Ishikawa (cell line): ENCODE results near the gene CNN2.
A peak's percentile ranks its signal among the peaks of the same experiment; 100 is the strongest.

Experiments
- CEBPB ChIP-seq: IDR thresholded peaks from 2 replicates; pipeline ENCODE4 v1.6.1; 2012
- CREB1 ChIP-seq: IDR thresholded peaks from 2 replicates; pipeline ENCODE4 v1.6.1; 2012; ENCODE audit warnings: low read depth
- EGR1 ChIP-seq: IDR thresholded peaks from 2 replicates; pipeline ENCODE4 v1.6.1; 2012
- EP300 ChIP-seq: IDR thresholded peaks from 2 replicates; pipeline ENCODE4 v1.6.1; 2012; ENCODE audit warnings: borderline replicate concordance
- FOXM1 ChIP-seq: IDR thresholded peaks from 2 replicates; pipeline ENCODE4 v1.6.1; 2012; ENCODE audit warnings: low read depth, borderline replicate concordance
- NFIC ChIP-seq: IDR thresholded peaks from 2 replicates; pipeline ENCODE4 v1.6.1; 2012
- RAD21 ChIP-seq: IDR thresholded peaks from 2 replicates; pipeline ENCODE4 v1.6.1; 2012; ENCODE audit warnings: low read depth
- TAF1 ChIP-seq: IDR thresholded peaks from 2 replicates; pipeline ENCODE4 v1.6.1; 2012; ENCODE audit warnings: low read depth, mild to moderate bottlenecking
- TCF12 ChIP-seq: IDR thresholded peaks from 2 replicates; pipeline ENCODE4 v1.6.1; 2012; ENCODE audit warnings: low read depth
- TEAD4 ChIP-seq: IDR thresholded peaks from 2 replicates; pipeline ENCODE4 v1.6.1; 2012
- YY1 ChIP-seq: IDR thresholded peaks from 2 replicates; pipeline ENCODE4 v1.6.1; 2012; ENCODE audit warnings: low read depth
- ZBTB7A ChIP-seq: IDR thresholded peaks from 2 replicates; pipeline ENCODE4 v1.6.1; 2012; ENCODE audit warnings: low read depth
- TF ChIP-seq, protein P1 (sequence below): IDR thresholded peaks from 2 replicates; pipeline ENCODE4 v1.6.1; 2012
- TF ChIP-seq, protein P2 (sequence below): IDR thresholded peaks from 2 replicates; pipeline ENCODE4 v1.6.1; 2012
- TF ChIP-seq, protein P3 (sequence below): IDR thresholded peaks from 2 replicates; pipeline ENCODE4 v1.6.1; 2012; ENCODE audit warnings: low read depth, mild to moderate bottlenecking

Gene CNN2

DNA sequence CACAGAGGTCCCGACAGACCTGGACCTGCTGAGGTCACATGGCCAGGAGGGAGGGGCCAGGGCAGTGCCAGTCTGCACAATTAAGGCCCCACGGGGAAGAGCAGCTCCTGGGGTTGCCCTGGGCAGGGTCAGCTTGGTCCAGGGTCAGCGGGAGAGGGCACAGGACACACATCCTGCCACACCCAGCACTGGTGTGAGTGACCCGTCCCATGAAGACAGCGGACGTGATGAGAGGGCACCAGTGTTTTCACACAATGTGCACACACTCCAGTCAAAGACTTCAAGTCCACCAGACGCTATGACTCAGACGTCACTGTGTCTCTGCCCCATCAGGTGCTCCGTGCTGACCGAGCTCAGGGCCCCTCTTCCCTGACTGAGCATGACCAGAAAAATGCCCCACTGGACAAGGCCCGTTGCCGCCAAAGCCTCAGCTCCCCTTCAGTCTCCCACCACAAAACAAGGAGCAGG, 9.7 kb upstream of the CNN2 start:
- TF ChIP-seq, protein P1, sequence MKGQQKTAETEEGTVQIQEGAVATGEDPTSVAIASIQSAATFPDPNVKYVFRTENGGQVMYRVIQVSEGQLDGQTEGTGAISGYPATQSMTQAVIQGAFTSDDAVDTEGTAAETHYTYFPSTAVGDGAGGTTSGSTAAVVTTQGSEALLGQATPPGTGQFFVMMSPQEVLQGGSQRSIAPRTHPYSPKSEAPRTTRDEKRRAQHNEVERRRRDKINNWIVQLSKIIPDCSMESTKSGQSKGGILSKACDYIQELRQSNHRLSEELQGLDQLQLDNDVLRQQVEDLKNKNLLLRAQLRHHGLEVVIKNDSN: peak; percentile 68
- no peak for TF ChIP-seq TCF12

DNA sequence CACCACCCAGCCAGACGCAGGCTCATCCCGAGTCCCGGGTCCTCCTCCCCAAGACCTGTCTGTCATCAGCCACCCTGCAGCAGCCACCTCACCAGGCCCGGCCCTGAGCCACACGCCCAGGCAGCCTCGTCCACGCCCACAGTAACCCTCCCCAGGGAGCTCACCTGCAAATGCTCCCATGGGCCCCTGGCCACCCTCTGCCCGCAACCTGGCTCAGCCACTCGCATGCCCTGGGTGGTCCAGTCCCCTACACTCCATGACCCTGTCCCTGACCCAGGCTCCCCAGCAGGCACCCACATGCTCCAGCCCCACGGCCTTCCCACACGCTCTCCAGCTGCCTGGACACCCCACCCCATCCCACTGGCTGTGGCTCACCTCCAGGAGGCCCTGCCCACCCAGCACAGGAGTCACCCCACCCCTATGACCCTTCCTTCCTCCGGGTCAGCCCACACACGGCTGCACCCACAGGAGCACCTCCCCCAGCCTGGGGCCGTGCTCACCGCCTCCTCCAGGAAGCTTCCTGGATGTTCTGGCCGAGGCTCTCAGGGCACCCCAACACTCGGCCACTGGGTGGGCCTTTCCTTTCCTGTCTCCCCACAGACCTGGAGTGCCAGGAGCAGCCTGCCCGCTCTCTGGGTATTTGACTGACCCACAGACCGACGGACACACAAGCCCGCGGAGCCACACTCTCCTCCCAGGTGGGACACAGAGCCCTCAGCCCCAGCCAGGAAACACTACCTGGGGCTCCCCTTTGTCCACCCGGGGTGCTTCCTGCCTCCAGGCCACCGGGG, 9.1 kb upstream of the CNN2 start:
- TF ChIP-seq, protein P2, sequence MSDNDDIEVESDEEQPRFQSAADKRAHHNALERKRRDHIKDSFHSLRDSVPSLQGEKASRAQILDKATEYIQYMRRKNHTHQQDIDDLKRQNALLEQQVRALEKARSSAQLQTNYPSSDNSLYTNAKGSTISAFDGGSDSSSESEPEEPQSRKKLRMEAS: no peak
- peak; percentile 33; the same call in 1 of the 2 replicates for TF ChIP-seq TCF12
- TF ChIP-seq ZBTB7A: 0 out of 2 replicates have a peak, but pooled peaks have one; percentile 44

DNA sequence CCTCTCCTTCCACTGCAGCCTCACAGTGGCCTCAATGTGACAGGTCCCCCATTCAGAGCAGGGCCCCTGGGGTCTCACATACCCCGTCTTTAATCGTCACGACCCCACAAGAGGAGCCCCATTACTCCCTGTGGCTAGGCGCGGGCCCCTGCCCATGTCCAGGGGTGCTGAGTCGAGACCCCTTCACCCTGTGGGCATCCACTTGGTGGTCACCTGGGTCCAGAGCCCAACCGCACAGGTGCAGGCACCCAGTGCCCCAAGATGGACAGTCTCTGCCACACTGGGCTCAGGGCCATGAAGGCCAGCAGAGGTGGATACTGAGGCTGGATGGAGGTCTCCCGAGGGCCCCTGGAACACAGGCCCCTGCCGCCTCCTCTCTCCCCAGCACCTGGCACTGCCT, 8.5 kb upstream of the CNN2 start:
- TF ChIP-seq CREB1 (no peak), EGR1 (no peak), FOXM1 (no peak), CEBPB (no peak), EP300 (no peak), TAF1 (no peak), YY1 (no peak), ZBTB7A (no peak), TCF12 (no peak)
- TF ChIP-seq, protein P2: no peak
- TF ChIP-seq, protein P3, sequence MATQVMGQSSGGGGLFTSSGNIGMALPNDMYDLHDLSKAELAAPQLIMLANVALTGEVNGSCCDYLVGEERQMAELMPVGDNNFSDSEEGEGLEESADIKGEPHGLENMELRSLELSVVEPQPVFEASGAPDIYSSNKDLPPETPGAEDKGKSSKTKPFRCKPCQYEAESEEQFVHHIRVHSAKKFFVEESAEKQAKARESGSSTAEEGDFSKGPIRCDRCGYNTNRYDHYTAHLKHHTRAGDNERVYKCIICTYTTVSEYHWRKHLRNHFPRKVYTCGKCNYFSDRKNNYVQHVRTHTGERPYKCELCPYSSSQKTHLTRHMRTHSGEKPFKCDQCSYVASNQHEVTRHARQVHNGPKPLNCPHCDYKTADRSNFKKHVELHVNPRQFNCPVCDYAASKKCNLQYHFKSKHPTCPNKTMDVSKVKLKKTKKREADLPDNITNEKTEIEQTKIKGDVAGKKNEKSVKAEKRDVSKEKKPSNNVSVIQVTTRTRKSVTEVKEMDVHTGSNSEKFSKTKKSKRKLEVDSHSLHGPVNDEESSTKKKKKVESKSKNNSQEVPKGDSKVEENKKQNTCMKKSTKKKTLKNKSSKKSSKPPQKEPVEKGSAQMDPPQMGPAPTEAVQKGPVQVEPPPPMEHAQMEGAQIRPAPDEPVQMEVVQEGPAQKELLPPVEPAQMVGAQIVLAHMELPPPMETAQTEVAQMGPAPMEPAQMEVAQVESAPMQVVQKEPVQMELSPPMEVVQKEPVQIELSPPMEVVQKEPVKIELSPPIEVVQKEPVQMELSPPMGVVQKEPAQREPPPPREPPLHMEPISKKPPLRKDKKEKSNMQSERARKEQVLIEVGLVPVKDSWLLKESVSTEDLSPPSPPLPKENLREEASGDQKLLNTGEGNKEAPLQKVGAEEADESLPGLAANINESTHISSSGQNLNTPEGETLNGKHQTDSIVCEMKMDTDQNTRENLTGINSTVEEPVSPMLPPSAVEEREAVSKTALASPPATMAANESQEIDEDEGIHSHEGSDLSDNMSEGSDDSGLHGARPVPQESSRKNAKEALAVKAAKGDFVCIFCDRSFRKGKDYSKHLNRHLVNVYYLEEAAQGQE: no peak

DNA sequence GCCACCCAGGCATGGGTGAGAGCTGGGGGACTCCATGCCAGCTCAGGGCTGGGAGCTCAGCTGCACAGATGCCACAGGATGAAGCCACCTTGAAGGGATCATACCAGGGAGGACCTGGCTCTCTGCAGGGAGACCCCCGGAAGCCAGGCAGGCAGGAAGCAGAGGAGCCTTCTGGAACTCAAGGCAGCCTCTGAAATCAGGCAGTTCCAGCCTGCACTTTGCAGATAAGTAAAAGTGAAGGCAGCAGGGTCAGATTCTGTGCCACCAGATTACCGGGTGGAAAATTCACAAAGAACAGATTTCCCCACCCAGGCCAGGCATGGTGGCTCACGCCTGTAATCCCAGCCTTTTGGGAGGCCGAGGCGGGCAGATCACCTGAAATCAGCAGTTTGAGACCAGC, 8.0 kb upstream of the CNN2 start:
- no peak for TF ChIP-seq YY1
- TF ChIP-seq CEBPB: no peak
- no peak for TF ChIP-seq TCF12
- no peak for TF ChIP-seq CREB1
- no peak for TF ChIP-seq TEAD4
- TF ChIP-seq, protein P3: no peak
- TF ChIP-seq RAD21: no peak
- TF ChIP-seq EGR1: no peak
- TF ChIP-seq ZBTB7A: no peak
- TF ChIP-seq NFIC: no peak
- no peak for TF ChIP-seq FOXM1
- TF ChIP-seq TAF1: no peak
- TF ChIP-seq, protein P1: no peak
- no peak for TF ChIP-seq EP300

DNA sequence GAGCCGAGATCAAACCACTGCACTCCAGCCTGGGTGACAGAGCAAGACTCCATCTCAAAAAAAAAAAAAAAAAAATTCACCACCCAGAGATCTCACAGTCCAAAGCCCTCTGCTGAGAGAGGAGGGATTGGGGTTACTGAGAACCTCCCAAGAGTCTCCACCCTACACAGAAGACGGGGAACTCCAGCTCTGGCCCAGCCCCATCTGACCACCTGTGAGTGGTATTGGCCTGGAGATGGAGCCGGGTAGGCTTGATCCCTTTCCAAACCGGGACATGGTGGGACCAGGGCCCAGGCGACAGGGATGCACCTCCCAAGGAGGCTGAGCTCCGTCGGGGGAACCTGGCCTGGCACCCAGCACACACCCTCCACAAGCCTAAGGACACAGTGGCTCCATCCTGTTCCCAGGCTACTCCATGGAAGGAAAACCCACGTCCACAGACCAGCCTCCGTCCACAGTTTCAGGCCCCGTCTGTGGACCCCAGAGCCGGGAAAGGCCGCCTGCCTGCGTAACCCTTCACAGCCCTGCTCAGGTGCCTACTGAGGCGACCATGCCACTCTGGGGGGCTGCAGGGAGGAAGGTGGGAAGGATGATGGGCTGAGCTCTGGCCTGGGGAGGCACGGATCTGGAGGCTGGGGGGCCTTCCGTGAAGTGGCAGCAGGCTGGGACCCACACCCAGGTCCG, 7.3 kb upstream of the CNN2 start:
- no peak for TF ChIP-seq TEAD4
- TF ChIP-seq FOXM1: no peak

DNA sequence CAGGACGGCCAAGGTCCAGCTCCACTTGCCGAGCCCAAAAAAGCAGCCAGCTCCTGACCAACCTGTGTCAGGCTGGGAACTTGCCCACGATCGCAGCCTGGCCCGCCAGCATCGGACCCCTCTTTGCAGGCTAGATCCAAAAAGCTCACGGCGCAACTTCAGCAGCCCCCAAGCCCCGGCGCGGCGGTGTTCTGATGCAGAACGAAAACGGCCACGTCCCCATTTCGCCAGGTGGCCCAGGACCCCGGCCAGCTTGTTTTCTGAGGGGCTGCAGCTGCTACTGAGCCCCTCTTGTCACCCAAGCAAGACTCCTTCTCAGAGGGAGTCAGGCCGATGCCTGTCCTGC, 6.8 kb upstream of the CNN2 start:
- TF ChIP-seq, protein P2: no peak
- TF ChIP-seq CREB1: no peak
- TF ChIP-seq ZBTB7A: no peak
- TF ChIP-seq, protein P3: no peak
- no peak for TF ChIP-seq EP300
- TF ChIP-seq RAD21: no peak
- TF ChIP-seq NFIC: no peak
- TF ChIP-seq YY1: no peak
